Measurements from ENCODE around the gene LGALS1. TPM values are rescaled to one million over a fixed set of nuclear protein-coding genes. Genes with fewer than 3 reads are reported as not detected.
"Not testable (repeated sequence)": the region's sequence is repeated elsewhere in the genome, so short reads cannot be mapped to it uniquely, and the experiment has no call there.

Gene LGALS1
- total RNA-seq, 2 experiments from 2014 or later, result 1,444 to 1,502 TPM

DNA sequence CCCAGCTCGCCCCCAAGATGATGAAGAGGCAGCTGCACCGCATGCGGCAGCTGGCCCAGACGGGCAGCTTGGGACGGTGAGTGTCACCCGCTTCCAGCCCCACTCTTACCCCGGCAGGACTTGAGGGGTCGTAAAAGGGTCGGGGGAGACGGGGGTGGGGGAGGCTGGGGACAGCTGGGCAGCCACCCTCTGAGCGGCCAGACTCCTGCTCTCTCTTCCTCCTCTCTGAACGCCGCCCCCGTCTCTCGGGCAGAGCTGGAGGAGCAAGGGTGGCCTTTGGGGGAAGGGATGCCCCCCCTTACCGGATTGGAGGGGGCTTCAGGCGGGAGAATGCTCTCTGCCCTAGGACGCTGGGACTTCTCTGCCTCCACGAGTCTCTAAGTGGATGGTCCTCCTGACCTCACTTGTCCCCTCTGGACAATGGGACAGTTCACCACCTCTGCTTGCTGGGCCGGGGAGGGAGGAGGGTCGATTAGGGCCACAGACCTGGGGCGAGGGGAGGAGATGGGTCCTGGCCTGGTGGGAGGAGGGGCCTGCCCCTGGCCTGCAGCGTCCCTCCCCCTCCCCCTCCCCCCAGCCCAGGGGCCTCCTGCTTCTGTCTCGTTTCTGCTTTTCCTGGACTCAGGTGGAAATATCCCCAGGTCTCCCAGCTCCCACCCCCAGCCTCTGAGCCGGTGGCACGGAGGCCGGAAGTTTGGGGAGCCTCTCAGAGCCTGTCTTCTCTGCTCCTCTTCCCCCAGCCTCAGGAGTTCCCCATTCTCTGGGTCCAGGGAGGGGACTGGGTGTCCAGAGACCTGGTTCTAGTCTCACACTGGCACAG is 35.5 kb upstream of the LGALS1 start:
- Mint-ChIP-seq H3K36me3 (ENCODE audit: low read depth) (peaks cover 54% of the 10 kb centered on the region), H3K27ac (peak overlapping the region; percentile 96), H3K4me1 (ENCODE audit: low read depth) (peaks cover 72% of the 10 kb centered on the region), H3K9me3 (ENCODE audit: insufficient read depth) (no peaks in the 10 kb centered on the region), H3K27me3 (ENCODE audit: low read depth) (no peaks in the 10 kb centered on the region), H3K4me3 (peak overlapping the region; percentile 98)
- DNase-seq (peak; percentile 49), ATAC-seq (no peak)
- CTCF ChIA-PET, result interaction anchor here (0.6 to 15.5 kb wide), 7 partner anchors 7 to 42 kb away, joined by 3 to 261 read pairs (median 4); partner anchors contain the start of genes LGALS1 and PDXP
- POLR2A ChIA-PET, result interaction anchor here (0.7 to 2.3 kb wide), 3 partner anchors 13 to 37 kb away, joined by 3 to 8 read pairs (median 3); partner anchors contain the start of gene PDXP

GRCh38 chr22:37640591-37641560 is 34.6 kb upstream of the LGALS1 start:
- Mint-ChIP-seq H3K4me3 (peak overlapping the region; percentile 98), H3K27me3 (ENCODE audit: low read depth) (no peaks in the 10 kb centered on the region), H3K27ac (peak overlapping the region; percentile 96), H3K36me3 (ENCODE audit: low read depth) (peaks cover 60% of the 10 kb centered on the region), H3K4me1 (ENCODE audit: low read depth) (peaks cover 68% of the 10 kb centered on the region), H3K9me3 (ENCODE audit: insufficient read depth) (no peaks in the 10 kb centered on the region)
- DNase-seq (no peak), ATAC-seq (no peak)
- POLR2A ChIA-PET, result interaction anchor here (0.7 to 4.0 kb wide), 6 partner anchors 8 to 36 kb away, joined by 3 to 26 read pairs (median 11); partner anchors contain the start of gene PDXP
- CTCF ChIA-PET, result interaction anchor here (0.9 to 15.5 kb wide), 7 partner anchors 8 to 39 kb away, joined by 3 to 261 read pairs (median 92); partner anchors contain the start of genes GGA1, LGALS1, NOL12 and PDXP

DNA sequence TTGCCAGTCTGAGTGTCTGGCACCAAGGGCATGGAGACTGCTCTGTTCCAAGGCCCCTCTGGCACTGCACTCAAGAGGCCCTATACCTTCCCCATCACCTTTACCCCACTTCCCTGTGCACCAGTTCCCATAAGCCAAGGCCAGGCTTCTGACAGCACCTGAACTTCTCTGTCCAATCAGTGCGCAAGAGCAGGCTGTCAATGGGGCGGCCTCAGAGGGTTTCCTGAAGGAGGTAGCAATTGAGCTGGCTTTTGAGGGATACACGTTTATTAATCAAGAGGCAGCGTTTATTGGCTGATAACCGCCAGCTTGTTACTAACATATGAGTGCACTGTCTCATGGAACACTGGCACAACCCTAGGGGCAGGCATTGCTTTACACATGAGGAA is 33.9 kb upstream of the LGALS1 start:
- ATAC-seq, result no peak
- POLR2A ChIA-PET, result interaction anchor here (1.9 to 4.0 kb wide), 5 partner anchors 9 to 33 kb away, joined by 6 to 26 read pairs (median 14); partner anchors contain the start of genes GGA1, LGALS1 and PDXP
- Mint-ChIP-seq H3K36me3 (ENCODE audit: low read depth) (peaks cover 57% of the 10 kb centered on the region), H3K4me3 (peak overlapping the region; percentile 98), H3K27me3 (ENCODE audit: low read depth) (no peaks in the 10 kb centered on the region), H3K27ac (peak overlapping the region; percentile 76), H3K9me3 (ENCODE audit: insufficient read depth) (no peaks in the 10 kb centered on the region), H3K4me1 (ENCODE audit: low read depth) (peaks cover 63% of the 10 kb centered on the region)
- DNase-seq, result no peak
- CTCF ChIA-PET, result interaction anchor here (0.8 to 15.5 kb wide), 9 partner anchors 9 to 222 kb away, joined by 3 to 261 read pairs (median 41); partner anchors contain the start of genes GGA1, LGALS1, NOL12 and PDXP

DNA sequence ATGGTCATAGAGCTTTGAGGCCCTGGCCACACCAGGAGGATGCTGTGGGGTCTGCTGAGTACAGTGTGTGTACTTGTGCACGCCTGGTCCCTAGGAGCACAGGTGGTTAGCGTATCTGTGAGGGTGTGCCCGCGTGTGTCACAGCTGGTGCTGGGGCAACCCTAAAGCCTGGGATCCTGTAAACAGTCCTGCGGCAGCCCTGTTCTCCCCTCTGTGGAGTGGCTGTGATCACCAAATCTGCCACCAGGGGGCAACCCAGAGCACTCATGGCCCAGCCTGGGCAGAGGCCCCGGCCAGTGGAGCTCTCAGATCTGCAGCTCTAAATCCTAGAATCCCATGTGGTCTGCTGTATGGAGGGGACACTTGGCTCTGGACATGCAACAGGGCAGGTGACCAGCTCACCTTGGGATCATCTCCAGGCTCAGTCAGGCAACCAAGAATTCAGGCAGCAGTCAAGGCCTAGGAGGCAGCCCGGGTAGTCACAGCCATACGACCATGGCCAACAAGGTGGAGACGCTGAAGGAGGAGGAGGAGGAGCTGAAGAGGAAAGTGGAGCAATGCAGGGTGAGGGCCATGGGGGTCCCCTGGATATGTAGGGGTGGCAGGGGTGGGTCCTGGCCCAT is 32.1 kb upstream of the LGALS1 start:
- H3K36me3 Mint-ChIP-seq (ENCODE audit: low read depth), result peaks cover 69% of the 10 kb centered on the region
- H3K27ac Mint-ChIP-seq, result peak overlapping the region; percentile 72
- DNase-seq (peak; percentile 91), ATAC-seq (peak; percentile 61)
- H3K9me3 Mint-ChIP-seq (ENCODE audit: insufficient read depth), result no peaks in the 10 kb centered on the region
- no peaks in the 10 kb centered on the region for H3K27me3 Mint-ChIP-seq (ENCODE audit: low read depth)
- peak overlapping the region; percentile 63 for H3K4me3 Mint-ChIP-seq
- ChIA-PET POLR2A (interaction anchor here (0.9 to 4.0 kb wide), 15 partner anchors 8 to 329 kb away, joined by 3 to 26 read pairs (median 6); partner anchors contain the start of genes GGA1, LGALS1 and PDXP), CTCF (interaction anchor here (0.6 to 15.5 kb wide), 27 partner anchors 8 to 253 kb away, joined by 3 to 261 read pairs (median 6); partner anchors contain the start of genes ANKRD54, GGA1, LGALS1 and NOL12)
- peaks cover 47% of the 10 kb centered on the region for H3K4me1 Mint-ChIP-seq (ENCODE audit: low read depth)

GRCh38 chr22:37647317-37647716 is 28.1 kb upstream of the LGALS1 start:
- ATAC-seq (no peak), DNase-seq (no peak)
- Mint-ChIP-seq H3K4me1 (ENCODE audit: low read depth) (peaks cover 27% of the 10 kb centered on the region), H3K27ac (no peak overlapping the region), H3K36me3 (ENCODE audit: low read depth) (peaks cover 79% of the 10 kb centered on the region), H3K4me3 (no peak overlapping the region), H3K27me3 (ENCODE audit: low read depth) (no peaks in the 10 kb centered on the region), H3K9me3 (ENCODE audit: insufficient read depth) (no peaks in the 10 kb centered on the region)
- ChIA-PET CTCF (interaction anchor here (1.7 kb wide), 1 partner anchor 10 kb away, joined by 5 read pairs; no protein-coding TSS in a partner anchor), POLR2A (no interaction called here)

DNA sequence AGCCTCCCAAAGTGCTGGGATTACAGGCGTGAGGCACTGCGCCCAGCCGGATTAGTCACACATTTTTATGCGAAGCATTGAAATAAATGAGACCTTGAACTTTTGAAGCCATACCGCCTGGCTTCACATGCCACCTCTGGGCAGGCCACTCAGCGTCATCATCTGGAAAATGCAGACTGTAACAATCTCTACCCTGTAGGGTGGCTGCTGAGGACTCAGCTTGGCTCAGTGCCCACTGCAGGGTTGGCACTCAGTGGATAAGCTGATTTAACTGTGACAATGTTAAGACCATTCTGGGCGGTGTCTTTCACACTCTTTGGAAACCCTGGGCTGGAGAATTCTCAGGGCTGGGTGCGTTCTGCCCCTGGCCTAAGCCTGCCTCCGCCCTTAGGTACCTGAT is 27.5 kb upstream of the LGALS1 start:
- Mint-ChIP-seq H3K27me3 (ENCODE audit: low read depth) (no peaks in the 10 kb centered on the region), H3K9me3 (ENCODE audit: insufficient read depth) (no peaks in the 10 kb centered on the region), H3K4me3 (no peak overlapping the region), H3K4me1 (ENCODE audit: low read depth) (peaks cover 21% of the 10 kb centered on the region), H3K36me3 (ENCODE audit: low read depth) (peaks cover 75% of the 10 kb centered on the region), H3K27ac (no peak overlapping the region)
- ChIA-PET CTCF (interaction anchor here (1.1 to 1.7 kb wide), 2 partner anchors 11 to 34 kb away, joined by 3 to 5 read pairs; no protein-coding TSS in a partner anchor), POLR2A (interaction anchor here (1.3 kb wide), 1 partner anchor 15 kb away, joined by 3 read pairs; no protein-coding TSS in a partner anchor)
- DNase-seq (no peak), ATAC-seq (no peak)

DNA sequence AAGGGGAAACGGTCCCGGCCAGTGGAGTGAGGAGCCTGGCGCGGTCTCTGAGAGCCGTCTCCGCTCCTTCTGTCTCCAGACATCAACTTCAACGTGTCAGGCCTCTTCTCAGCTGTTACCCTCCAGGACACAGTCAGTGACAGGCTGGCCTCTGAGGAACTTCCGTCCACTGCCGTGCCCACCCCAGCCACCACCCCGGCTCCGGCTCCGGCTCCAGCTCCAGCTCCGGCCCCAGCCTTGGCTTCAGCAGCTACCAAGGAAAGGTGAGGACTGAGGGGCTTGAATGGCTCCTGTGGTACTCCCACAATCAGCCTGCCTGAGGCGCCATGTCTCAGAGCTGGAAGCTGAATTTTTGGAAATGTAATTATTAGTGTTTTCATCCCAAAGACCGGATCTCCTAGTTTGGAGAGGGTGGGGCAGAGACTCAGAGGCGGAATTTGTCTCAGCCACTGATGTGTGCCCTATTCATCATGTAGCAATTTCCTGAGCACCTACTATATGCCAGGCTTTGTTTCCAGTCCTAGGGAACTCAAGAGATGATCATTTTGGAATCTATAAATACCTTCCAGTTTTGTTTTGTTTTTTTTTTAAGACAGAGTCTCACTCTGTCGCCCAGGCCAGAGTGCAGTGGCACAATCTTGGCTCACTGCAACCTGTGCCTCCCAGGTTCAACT is 24.8 kb upstream of the LGALS1 start:
- ChIA-PET POLR2A (no interaction called here), CTCF (interaction anchor here (0.9 to 2.8 kb wide), 3 partner anchors 8 to 31 kb away, joined by 3 to 12 read pairs (median 7); no protein-coding TSS in a partner anchor)
- H3K4me3 Mint-ChIP-seq, result no peak overlapping the region
- ATAC-seq, result no peak
- H3K4me1 Mint-ChIP-seq (ENCODE audit: low read depth), result peaks cover 4% of the 10 kb centered on the region
- H3K27me3 Mint-ChIP-seq (ENCODE audit: low read depth), result no peaks in the 10 kb centered on the region
- H3K9me3 Mint-ChIP-seq (ENCODE audit: insufficient read depth), result no peaks in the 10 kb centered on the region
- no peak for DNase-seq
- H3K27ac Mint-ChIP-seq, result no peak overlapping the region
- peaks cover 63% of the 10 kb centered on the region for H3K36me3 Mint-ChIP-seq (ENCODE audit: low read depth)

- Mint-ChIP-seq H3K4me3 (no peak overlapping the region), H3K36me3 (ENCODE audit: low read depth) (peaks cover 43% of the 10 kb centered on the region), H3K9me3 (ENCODE audit: insufficient read depth) (no peaks in the 10 kb centered on the region), H3K4me1 (ENCODE audit: low read depth) (peaks cover 10% of the 10 kb centered on the region), H3K27ac (peak overlapping the region; percentile 60), H3K27me3 (ENCODE audit: low read depth) (no peaks in the 10 kb centered on the region)
- ATAC-seq, result no peak
- DNase-seq, result no peak
- ChIA-PET CTCF (interaction anchor here (1.0 kb wide), 2 partner anchors 13 to 47 kb away, joined by 3 read pairs; no protein-coding TSS in a partner anchor), POLR2A (interaction anchor here (0.6 to 1.5 kb wide), 2 partner anchors 9 to 12 kb away, joined by 3 read pairs; no protein-coding TSS in a partner anchor)
Observed at GRCh38 chr22:37654563-37655251, 20.7 kb upstream of the LGALS1 start.

DNA sequence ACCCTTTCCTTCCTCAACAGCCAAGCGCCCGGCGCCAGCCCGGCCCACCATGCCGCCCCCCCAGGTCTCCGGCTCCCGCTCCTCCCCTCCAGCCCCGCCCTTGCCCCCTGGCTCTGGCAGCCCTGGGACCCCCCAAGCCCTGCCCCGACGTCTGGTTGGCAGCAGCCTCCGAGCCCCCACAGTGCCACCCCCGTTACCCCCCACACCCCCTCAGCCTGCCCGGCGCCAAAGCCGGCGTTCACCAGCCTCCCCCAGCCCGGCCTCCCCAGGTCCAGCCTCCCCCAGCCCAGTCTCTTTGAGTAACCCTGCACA is 20.2 kb upstream of the LGALS1 start:
- Mint-ChIP-seq H3K27me3 (ENCODE audit: low read depth) (no peaks in the 10 kb centered on the region), H3K36me3 (ENCODE audit: low read depth) (peaks cover 38% of the 10 kb centered on the region), H3K4me1 (ENCODE audit: low read depth) (peaks cover 15% of the 10 kb centered on the region), H3K4me3 (no peak overlapping the region), H3K9me3 (ENCODE audit: insufficient read depth) (no peaks in the 10 kb centered on the region), H3K27ac (no peak overlapping the region)
- ChIA-PET CTCF (interaction anchor here (1.0 kb wide), 2 partner anchors 13 to 48 kb away, joined by 3 read pairs; no protein-coding TSS in a partner anchor), POLR2A (interaction anchor here (0.6 to 1.5 kb wide), 2 partner anchors 9 to 12 kb away, joined by 3 read pairs; no protein-coding TSS in a partner anchor)
- no peak for DNase-seq
- no peak for ATAC-seq

GRCh38 chr22:37656583-37656982 is 18.9 kb upstream of the LGALS1 start:
- H3K27ac Mint-ChIP-seq, result peak overlapping the region; percentile 73
- peaks cover 33% of the 10 kb centered on the region for H3K36me3 Mint-ChIP-seq (ENCODE audit: low read depth)
- H3K4me3 Mint-ChIP-seq; H3K27me3 Mint-ChIP-seq (ENCODE audit: low read depth); DNase-seq; H3K9me3 Mint-ChIP-seq (ENCODE audit: insufficient read depth); ATAC-seq: not testable (repeated sequence)
- H3K4me1 Mint-ChIP-seq (ENCODE audit: low read depth), result peaks cover 28% of the 10 kb centered on the region
- POLR2A ChIA-PET, result interaction anchor here (0.7 to 2.9 kb wide), 3 partner anchors 8 to 19 kb away, joined by 3 to 19 read pairs (median 3); partner anchors contain the start of gene LGALS1
- CTCF ChIA-PET, result interaction anchor here (4.3 to 9.5 kb wide), 3 partner anchors 17 to 49 kb away, joined by 23 to 241 read pairs (median 201); partner anchors contain the start of genes GGA1, LGALS1 and SH3BP1
